H9 (cell line): ENCODE data around the gene CA9. TPM values are rescaled to one million over a fixed set of nuclear protein-coding genes. Genes with fewer than 3 reads are reported as not detected.

ENCODE experiments used
- DNase-seq: peaks from one replicate; pipeline ENCODE4 v3.0.0-alpha.2; 2017
- H2AFZ ChIP-seq: one replicate; pipeline ENCODE4 v1.6.1; 2013; ENCODE audit warnings: mild to moderate bottlenecking, low read length, control low read depth, moderate library complexity
- H2AK5ac ChIP-seq: 2 replicates; pipeline ENCODE4 v1.6.1; 2013; ENCODE audit warnings: low read length, control low read depth, mixed read lengths; ENCODE audit not compliant: insufficient read length
- H2BK120ac ChIP-seq: one replicate; pipeline ENCODE4 v1.6.1; 2013; ENCODE audit warnings: low read depth, mild to moderate bottlenecking, low read length, control low read depth, inconsistent platforms; ENCODE audit not compliant: poor library complexity, severe bottlenecking
- H2BK12ac ChIP-seq: 2 replicates; pipeline ENCODE4 v1.6.1; 2013; ENCODE audit warnings: low read length, control low read depth, mixed read lengths, low read depth; ENCODE audit not compliant: insufficient read length
- H2BK15ac ChIP-seq: 2 replicates; pipeline ENCODE4 v1.6.1; 2013; ENCODE audit warnings: low read depth, low read length, control low read depth
- H2BK20ac ChIP-seq: one replicate; pipeline ENCODE4 v1.6.1; 2013; ENCODE audit warnings: low read depth, mild to moderate bottlenecking, low read length, control low read depth, inconsistent platforms; ENCODE audit not compliant: poor library complexity, severe bottlenecking
- H2BK5ac ChIP-seq: 2 replicates; pipeline ENCODE4 v1.6.1; 2013; ENCODE audit warnings: low read length, control low read depth, mixed read lengths; ENCODE audit not compliant: insufficient read length
- H3K14ac ChIP-seq: 2 replicates; pipeline ENCODE4 v1.6.1; 2013; ENCODE audit warnings: low read length, control low read depth; ENCODE audit not compliant: insufficient read depth
- H3K18ac ChIP-seq: 2 replicates; pipeline ENCODE4 v1.6.1; 2013; ENCODE audit warnings: low read depth, mild to moderate bottlenecking, mixed read lengths, low read length, control low read depth; ENCODE audit not compliant: insufficient read length
- H3K23ac ChIP-seq: 2 replicates; pipeline ENCODE4 v1.6.1; 2013; ENCODE audit warnings: low read length, control low read depth, mixed read lengths, low read depth; ENCODE audit not compliant: insufficient read length
- H3K23me2 ChIP-seq: 2 replicates; pipeline ENCODE4 v1.6.1; 2013; ENCODE audit warnings: low read depth, mild to moderate bottlenecking, mixed read lengths, low read length, control low read depth; ENCODE audit not compliant: insufficient read length, poor library complexity, severe bottlenecking
- H3K27ac ChIP-seq: 2 replicates; pipeline ENCODE4 v1.5.1; 2013; ENCODE audit warnings: low read length, control low read depth, mixed read lengths, low read depth; ENCODE audit not compliant: insufficient read length
- H3K27me3 ChIP-seq: 2 replicates; pipeline ENCODE4 v1.6.1; 2013; ENCODE audit warnings: low read length, control low read depth, inconsistent platforms; ENCODE audit not compliant: insufficient read depth
- H3K4ac ChIP-seq: 2 replicates; pipeline ENCODE4 v1.6.1; 2013; ENCODE audit warnings: low read depth, mild to moderate bottlenecking, control low read depth, inconsistent platforms, low read length, moderate library complexity
- H3K4me1 ChIP-seq: 2 replicates; pipeline ENCODE4 v1.6.1; 2013; ENCODE audit warnings: low read length, control low read depth, inconsistent platforms; ENCODE audit not compliant: insufficient read depth
- H3K4me2 ChIP-seq: 2 replicates; pipeline ENCODE4 v1.6.1; 2013; ENCODE audit warnings: low read length, control low read depth, mixed read lengths; ENCODE audit not compliant: insufficient read length, insufficient read depth
- H3K56ac ChIP-seq: 2 replicates; pipeline ENCODE4 v1.6.1; 2013; ENCODE audit warnings: low read depth, mild to moderate bottlenecking, mixed read lengths, low read length, control low read depth; ENCODE audit not compliant: insufficient read length
- H3K79me1 ChIP-seq: 2 replicates; pipeline ENCODE4 v1.6.1; 2013; ENCODE audit warnings: low read depth, mild to moderate bottlenecking, moderate library complexity, low read length, control low read depth, inconsistent platforms; ENCODE audit not compliant: insufficient read depth, poor library complexity, severe bottlenecking
- H3K79me2 ChIP-seq: 2 replicates; pipeline ENCODE4 v1.6.1; 2013; ENCODE audit warnings: low read length, control low read depth, inconsistent platforms; ENCODE audit not compliant: insufficient read depth
- H3K9ac ChIP-seq: 2 replicates; pipeline ENCODE4 v1.6.1; 2013; ENCODE audit warnings: low read length, control low read depth, mixed read lengths; ENCODE audit not compliant: insufficient read length; ENCODE audit errors: extremely low read depth
- H3K9me3 ChIP-seq: one replicate; pipeline ENCODE4 v1.6.1; 2013; ENCODE audit warnings: low read depth, low read length, inconsistent platforms; ENCODE audit not compliant: control insufficient read depth
- H3T11ph ChIP-seq: one replicate; pipeline ENCODE4 v1.6.1; 2013; ENCODE audit warnings: mild to moderate bottlenecking, low read length, control low read depth, inconsistent platforms
- H4K20me1 ChIP-seq: one replicate; pipeline ENCODE4 v1.6.1; 2013; ENCODE audit not compliant: control insufficient read depth, insufficient read length, insufficient read depth
- H4K5ac ChIP-seq: 2 replicates; pipeline ENCODE4 v1.6.1; 2013; ENCODE audit warnings: low read depth, mild to moderate bottlenecking, mixed read lengths, low read length, control low read depth; ENCODE audit not compliant: insufficient read length
- H4K8ac ChIP-seq: replicated peaks from 2 replicates; pipeline ENCODE4 v1.6.1; 2013; ENCODE audit warnings: low read length, control low read depth, mixed read lengths, low read depth; ENCODE audit not compliant: insufficient read length
- H4K91ac ChIP-seq: 2 replicates; pipeline ENCODE4 v1.6.1; 2013; ENCODE audit warnings: low read depth, mild to moderate bottlenecking, moderate library complexity, mixed read lengths, low read length, control low read depth; ENCODE audit not compliant: insufficient read length
- H3K27ac Mint-ChIP-seq, 3 experiments: 2 replicates in 2 of 3; 3 replicates in 1 of 3; pipeline ENCODE4 v1.8.0; 2020 to 2021; ENCODE audit warnings: mixed read lengths in 3 of 3, mild to moderate bottlenecking in 1 of 3, moderate library complexity in 1 of 3
- H3K27me3 Mint-ChIP-seq: 2 replicates; pipeline ENCODE4 v1.8.0; 2021; ENCODE audit warnings: low read depth, mild to moderate bottlenecking, moderate library complexity, mixed read lengths
- H3K36me3 Mint-ChIP-seq, 3 experiments: 2 replicates in 2 of 3; 3 replicates in 1 of 3; pipeline ENCODE4 v1.8.0; 2020 to 2021; ENCODE audit warnings: low read depth in 3 of 3, mixed read lengths in 3 of 3; ENCODE audit not compliant: insufficient read depth in 1 of 3
- H3K4me1 Mint-ChIP-seq, 2 experiments: 2 replicates each; pipeline ENCODE4 v1.8.0; 2020; ENCODE audit warnings: mixed read lengths in 2 of 2
- H3K4me3 Mint-ChIP-seq, 2 experiments: 2 replicates in 1 of 2; 3 replicates in 1 of 2; pipeline ENCODE4 v1.8.0; 2020 to 2021; ENCODE audit warnings: mild to moderate bottlenecking in 2 of 2, mixed read lengths in 2 of 2, moderate library complexity in 1 of 2
- H3K9me3 Mint-ChIP-seq, 2 experiments: 2 replicates in 1 of 2; 3 replicates in 1 of 2; pipeline ENCODE4 v1.8.0; 2020; ENCODE audit warnings: mild to moderate bottlenecking in 2 of 2, mixed read lengths in 2 of 2, moderate library complexity in 1 of 2
- CTCF ChIP-seq: fragments of 200-600 bp; sonication (generic); conservative IDR thresholded peaks from 3 replicates; pipeline ENCODE4 v1.8.0; 2021; ENCODE audit warnings: antibody characterized with exemption, mild to moderate bottlenecking
- WGBS: extraction: QIAGEN DNeasy Blood & Tissue Kit; methylation state at CpG from one replicate; pipeline ENCODE4 v1.1.7; 2013; ENCODE audit warnings: missing lambda C conversion rate, low lambda C conversion rate, mixed read lengths; ENCODE audit not compliant: insufficient read length; ENCODE audit errors: extremely low coverage; 5-methylcytosine and 5-hydroxymethylcytosine counted together
- total RNA-seq: library from RNA; stranded (reverse); gene quantifications from 2 replicates; pipeline ENCODE4 v1.2.1, GENCODE V29; 2021

Gene CA9
- total RNA-seq, 1 experiment from 2014 or later = 0.94 TPM

DNA sequence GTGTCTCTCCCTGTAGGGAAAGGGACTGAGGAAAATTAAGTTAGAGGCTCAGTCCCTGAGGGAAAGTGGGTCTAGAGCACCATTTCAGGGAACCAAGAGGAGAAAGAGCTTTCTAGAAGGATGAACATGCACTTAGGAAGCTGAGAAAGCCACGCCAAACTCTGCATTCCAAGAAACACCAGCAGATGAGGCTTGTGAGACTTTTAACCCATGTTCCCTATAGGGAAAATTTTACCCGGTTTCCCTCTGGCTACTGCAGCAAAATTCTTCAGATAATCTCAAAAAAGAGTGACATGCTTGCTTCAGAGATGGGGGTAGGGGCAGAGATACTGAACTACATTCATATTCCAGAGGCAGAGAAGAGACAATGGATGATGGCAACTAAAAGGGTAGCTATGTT, 49.7 kb downstream of the CA9 start:
- no peak overlapping the region for H4K91ac ChIP-seq
- no CpG with 5 or more reads among the region's 2 CpGs for WGBS

More for the DNA sequence above, 49.7 kb downstream of the CA9 start:
- Mint-ChIP-seq H3K27ac (no peak overlapping the region), H3K36me3 (peaks cover 31 to 72% (median 57%) of the 10 kb centered on the region in 3 experiments; a peak in 6 of 7 replicates), H3K9me3 (no peaks in the 10 kb centered on the region), H3K4me3 (no peak overlapping the region), H3K4me1 (no peaks in the 10 kb centered on the region; a peak in 2 of 4 replicates), H3K27me3 (no peaks in the 10 kb centered on the region)
- no peak overlapping the region for H3K18ac ChIP-seq
- H3K23ac ChIP-seq = no peak overlapping the region
- no peak overlapping the region for H3T11ph ChIP-seq
- no peak overlapping the region for H2BK15ac ChIP-seq
- no peaks in the 10 kb centered on the region for H3K79me1 ChIP-seq
- H3K9me3 ChIP-seq = no peaks in the 10 kb centered on the region
- H3K56ac ChIP-seq = no peak overlapping the region
- H4K20me1 ChIP-seq = no peaks in the 10 kb centered on the region
- H2BK12ac ChIP-seq = no peak overlapping the region
- no peak overlapping the region for H3K4ac ChIP-seq
- DNase-seq = no peak
- H3K14ac ChIP-seq = no peak overlapping the region
- H2BK20ac ChIP-seq = no peak overlapping the region
- no peak for TF ChIP-seq CTCF
- H2BK5ac ChIP-seq = no peak overlapping the region
- H3K27ac ChIP-seq = no peak overlapping the region
- no peak overlapping the region for H2AK5ac ChIP-seq
- H2AFZ ChIP-seq = no peak overlapping the region
- no peak overlapping the region for H3K4me2 ChIP-seq
- H3K4me1 ChIP-seq = peaks cover 11% of the 10 kb centered on the region; the same call in 1 of the 2 replicates
- no peak overlapping the region for H3K9ac ChIP-seq
- no peaks in the 10 kb centered on the region for H3K27me3 ChIP-seq
- no peaks in the 10 kb centered on the region; the same call in none of the 2 replicates for H3K79me2 ChIP-seq
- H4K8ac ChIP-seq = no peak overlapping the region
- H3K23me2 ChIP-seq = no peaks in the 10 kb centered on the region
- H4K5ac ChIP-seq = no peak overlapping the region
- no peak overlapping the region for H2BK120ac ChIP-seq
